Measurements from ENCODE around the gene AMIGO1.

AMIGO1 gene

DNA sequence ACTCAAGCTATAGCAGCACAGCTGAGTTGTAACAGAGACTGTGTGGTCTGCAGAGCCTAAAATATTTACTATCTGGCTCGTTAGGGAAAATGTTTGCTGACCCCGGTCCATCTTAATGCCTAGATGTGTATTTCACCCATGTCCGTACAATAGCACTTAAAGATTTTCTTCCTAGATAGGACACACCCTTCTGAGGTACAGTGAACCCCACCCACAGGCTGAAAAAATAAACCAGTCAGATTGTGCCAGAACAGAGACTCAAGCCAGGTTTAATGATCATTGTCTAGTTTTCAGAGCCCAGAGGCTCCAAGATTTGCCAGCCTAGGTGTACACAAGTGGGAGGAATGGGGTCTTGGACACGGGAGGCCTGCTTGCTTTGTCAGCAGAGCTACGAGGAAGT is 5.6 kb downstream of the AMIGO1 start:
- H3K36me3 ChIP-seq (ENCODE audit: control insufficient read depth, insufficient read depth, low read length) = no peaks in the 10 kb centered on the region; the same call in 1 of the 2 replicates
- H3K27me3 ChIP-seq (replicated peaks; ENCODE audit: control insufficient read depth, insufficient read depth, low read length) = no peaks in the 10 kb centered on the region
- TF ChIP-seq, protein P1, sequence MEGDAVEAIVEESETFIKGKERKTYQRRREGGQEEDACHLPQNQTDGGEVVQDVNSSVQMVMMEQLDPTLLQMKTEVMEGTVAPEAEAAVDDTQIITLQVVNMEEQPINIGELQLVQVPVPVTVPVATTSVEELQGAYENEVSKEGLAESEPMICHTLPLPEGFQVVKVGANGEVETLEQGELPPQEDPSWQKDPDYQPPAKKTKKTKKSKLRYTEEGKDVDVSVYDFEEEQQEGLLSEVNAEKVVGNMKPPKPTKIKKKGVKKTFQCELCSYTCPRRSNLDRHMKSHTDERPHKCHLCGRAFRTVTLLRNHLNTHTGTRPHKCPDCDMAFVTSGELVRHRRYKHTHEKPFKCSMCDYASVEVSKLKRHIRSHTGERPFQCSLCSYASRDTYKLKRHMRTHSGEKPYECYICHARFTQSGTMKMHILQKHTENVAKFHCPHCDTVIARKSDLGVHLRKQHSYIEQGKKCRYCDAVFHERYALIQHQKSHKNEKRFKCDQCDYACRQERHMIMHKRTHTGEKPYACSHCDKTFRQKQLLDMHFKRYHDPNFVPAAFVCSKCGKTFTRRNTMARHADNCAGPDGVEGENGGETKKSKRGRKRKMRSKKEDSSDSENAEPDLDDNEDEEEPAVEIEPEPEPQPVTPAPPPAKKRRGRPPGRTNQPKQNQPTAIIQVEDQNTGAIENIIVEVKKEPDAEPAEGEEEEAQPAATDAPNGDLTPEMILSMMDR (IDR thresholded peaks at IDR 0.05; ENCODE audit: insufficient read depth, low read length, poor library complexity, severe bottlenecking) = no peak
- DNase-seq (ENCODE audit: extremely low read depth, insufficient read length) = no peak
- no peak overlapping the region for H3K4me3 ChIP-seq (replicated peaks; ENCODE audit: low read depth, low read length)

DNA sequence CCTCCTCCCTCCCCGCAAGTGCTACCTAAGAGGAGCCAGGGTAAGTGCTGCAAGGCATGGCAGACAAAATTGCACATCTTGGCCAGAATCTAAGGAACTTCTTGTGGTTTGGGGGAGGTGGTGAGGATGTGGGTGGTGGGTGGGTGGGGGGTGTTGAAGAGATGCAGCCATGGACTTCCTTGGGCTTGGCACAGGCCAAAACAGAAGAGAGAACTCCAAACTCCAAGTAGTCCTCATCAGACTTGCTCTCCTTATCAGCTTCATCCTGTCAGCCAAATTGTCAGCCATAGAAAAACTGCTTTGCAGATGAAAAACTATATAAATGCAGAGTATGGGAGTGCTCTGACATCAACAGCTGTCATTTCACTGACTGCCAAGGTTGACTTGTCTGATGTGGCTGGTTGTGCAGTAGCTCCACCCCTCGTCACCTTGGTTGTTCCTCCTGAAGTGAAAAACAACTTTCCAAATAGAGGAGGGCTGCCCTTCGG is 7.1 kb downstream of the AMIGO1 start:
- Histone ChIP-seq H3K4me3 (replicated peaks; ENCODE audit: low read depth, low read length) (no peak overlapping the region), H3K27me3 (replicated peaks; ENCODE audit: control insufficient read depth, insufficient read depth, low read length) (no peaks in the 10 kb centered on the region), H3K36me3 (ENCODE audit: control insufficient read depth, insufficient read depth, low read length) (peaks cover 7% of the 10 kb centered on the region)
- TF ChIP-seq, protein P1 (IDR thresholded peaks at IDR 0.05; ENCODE audit: insufficient read depth, low read length, poor library complexity, severe bottlenecking) = no peak
- DNase-seq (ENCODE audit: extremely low read depth, insufficient read length) = no peak

GRCh38 chr1:109501644-109502363 is 7.7 kb downstream of the AMIGO1 start:
- TF ChIP-seq, protein P1 (IDR thresholded peaks at IDR 0.05; ENCODE audit: insufficient read depth, low read length, poor library complexity, severe bottlenecking) = no peak
- no peak for DNase-seq (ENCODE audit: extremely low read depth, insufficient read length)
- no peak overlapping the region for H3K4me3 ChIP-seq (replicated peaks; ENCODE audit: low read depth, low read length)
- peaks cover 12% of the 10 kb centered on the region for H3K36me3 ChIP-seq (ENCODE audit: control insufficient read depth, insufficient read depth, low read length)
- no peaks in the 10 kb centered on the region for H3K27me3 ChIP-seq (replicated peaks; ENCODE audit: control insufficient read depth, insufficient read depth, low read length)

- H3K36me3 ChIP-seq (ENCODE audit: control insufficient read depth, insufficient read depth, low read length) = peaks cover 16% of the 10 kb centered on the region
- no peak for DNase-seq (ENCODE audit: extremely low read depth, insufficient read length)
- no peak overlapping the region for H3K4me3 ChIP-seq (replicated peaks; ENCODE audit: low read depth, low read length)
- no peaks in the 10 kb centered on the region for H3K27me3 ChIP-seq (replicated peaks; ENCODE audit: control insufficient read depth, insufficient read depth, low read length)
- TF ChIP-seq, protein P1 (IDR thresholded peaks at IDR 0.05; ENCODE audit: insufficient read depth, low read length, poor library complexity, severe bottlenecking) = no peak
These were observed 8.6 kb downstream of the AMIGO1 start for GRCh38 chr1:109500941-109501381.

DNA sequence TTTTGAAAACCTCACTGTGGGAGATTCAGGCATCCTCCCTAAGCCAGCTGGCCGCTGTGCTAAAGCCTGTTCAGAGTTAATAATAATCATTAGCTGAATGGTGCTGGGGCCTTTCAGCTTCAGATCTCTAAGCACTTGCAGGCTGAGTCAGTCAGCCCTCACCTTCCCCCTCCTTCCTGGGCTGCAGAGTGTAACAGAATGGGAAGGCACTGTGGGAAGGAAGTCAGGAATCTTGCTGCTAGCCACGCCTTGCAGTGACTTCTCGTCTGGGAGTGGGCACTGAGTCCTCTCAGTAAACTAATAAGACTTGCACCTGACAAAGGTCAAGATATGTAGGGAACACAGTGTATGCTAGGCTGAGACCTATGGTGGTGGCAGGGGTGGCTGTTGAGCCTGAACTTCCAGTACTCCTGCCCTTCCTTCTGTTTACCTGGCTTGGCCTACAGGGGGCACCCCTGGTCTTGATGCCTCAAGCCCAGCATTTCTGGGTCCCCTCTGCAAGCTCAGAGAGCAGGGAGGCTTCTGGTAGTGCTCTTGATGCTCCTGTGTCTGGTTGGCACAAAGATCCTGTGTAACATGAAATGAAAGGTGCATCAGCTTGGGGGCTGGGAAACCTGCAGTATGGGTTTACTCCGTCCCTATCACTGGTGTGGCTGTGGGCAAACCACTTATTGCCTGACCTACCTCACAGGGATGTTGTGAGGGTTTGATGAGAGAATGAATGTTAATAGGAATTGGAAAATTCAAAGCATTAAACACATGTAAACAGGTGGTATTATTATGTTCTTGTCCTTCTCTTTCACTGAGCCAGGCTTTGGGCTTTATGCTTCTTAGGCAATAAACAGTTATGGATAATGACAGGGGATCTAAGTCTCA is 9.6 kb downstream of the AMIGO1 start:
- peaks cover 21% of the 10 kb centered on the region for H3K36me3 ChIP-seq (ENCODE audit: control insufficient read depth, insufficient read depth, low read length)
- no peak overlapping the region for H3K4me3 ChIP-seq (replicated peaks; ENCODE audit: low read depth, low read length)
- TF ChIP-seq, protein P1 (IDR thresholded peaks at IDR 0.05; ENCODE audit: insufficient read depth, low read length, poor library complexity, severe bottlenecking) = peak; percentile 65
- no peak for DNase-seq (ENCODE audit: extremely low read depth, insufficient read length)
- H3K27me3 ChIP-seq (replicated peaks; ENCODE audit: control insufficient read depth, insufficient read depth, low read length) = no peaks in the 10 kb centered on the region
